ENCODE measurements around the gene FSTL5.

DNA sequence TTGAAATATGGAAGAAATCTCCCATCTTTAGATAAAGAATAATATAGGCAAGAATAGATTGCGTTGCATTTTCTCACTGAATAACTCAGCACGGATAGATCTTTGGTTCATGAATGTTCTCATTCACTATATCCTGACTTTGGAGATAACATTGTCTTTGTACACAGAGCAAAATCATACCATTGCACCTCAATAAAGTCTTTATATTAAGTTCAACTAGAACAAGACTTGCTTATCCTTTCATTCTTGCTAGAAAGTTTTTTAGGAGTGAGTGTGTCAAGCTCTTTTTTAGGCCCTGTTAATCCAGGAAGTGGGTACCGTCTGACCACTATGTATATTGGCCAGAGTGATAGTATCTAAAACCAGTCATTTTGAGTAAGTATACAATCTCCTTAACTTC is 658.7 kb downstream of the FSTL5 start:
- TF ChIP-seq, protein P1, sequence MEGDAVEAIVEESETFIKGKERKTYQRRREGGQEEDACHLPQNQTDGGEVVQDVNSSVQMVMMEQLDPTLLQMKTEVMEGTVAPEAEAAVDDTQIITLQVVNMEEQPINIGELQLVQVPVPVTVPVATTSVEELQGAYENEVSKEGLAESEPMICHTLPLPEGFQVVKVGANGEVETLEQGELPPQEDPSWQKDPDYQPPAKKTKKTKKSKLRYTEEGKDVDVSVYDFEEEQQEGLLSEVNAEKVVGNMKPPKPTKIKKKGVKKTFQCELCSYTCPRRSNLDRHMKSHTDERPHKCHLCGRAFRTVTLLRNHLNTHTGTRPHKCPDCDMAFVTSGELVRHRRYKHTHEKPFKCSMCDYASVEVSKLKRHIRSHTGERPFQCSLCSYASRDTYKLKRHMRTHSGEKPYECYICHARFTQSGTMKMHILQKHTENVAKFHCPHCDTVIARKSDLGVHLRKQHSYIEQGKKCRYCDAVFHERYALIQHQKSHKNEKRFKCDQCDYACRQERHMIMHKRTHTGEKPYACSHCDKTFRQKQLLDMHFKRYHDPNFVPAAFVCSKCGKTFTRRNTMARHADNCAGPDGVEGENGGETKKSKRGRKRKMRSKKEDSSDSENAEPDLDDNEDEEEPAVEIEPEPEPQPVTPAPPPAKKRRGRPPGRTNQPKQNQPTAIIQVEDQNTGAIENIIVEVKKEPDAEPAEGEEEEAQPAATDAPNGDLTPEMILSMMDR (IDR thresholded peaks at IDR 0.05; ENCODE audit: control extremely low read depth in 1 of 3, insufficient read depth in 1 of 3, low read depth in 1 of 3, low read length in 3 of 3) = no peak
- no peak for TF ChIP-seq POLR2A (IDR thresholded peaks at IDR 0.05; ENCODE audit: control extremely low read depth in 1 of 2, low read depth in 2 of 2, low read length in 2 of 2)
- TF ChIP-seq SUZ12 (IDR thresholded peaks at IDR 0.05; ENCODE audit: low read length) = no peak
- TF ChIP-seq PHF8 (conservative IDR thresholded peaks at IDR 0.05; ENCODE audit: low read depth, low read length) = no peak
- TF ChIP-seq ASH2L (IDR thresholded peaks at IDR 0.05; ENCODE audit: low read length) = no peak
- no peak for TF ChIP-seq EP300 (IDR thresholded peaks at IDR 0.05; ENCODE audit: borderline replicate concordance in 1 of 2, low read depth in 2 of 2, low read length in 2 of 2)
- no peak for TF ChIP-seq YY1 (IDR thresholded peaks at IDR 0.05; ENCODE audit: low read depth, low read length)
- no peak for TF ChIP-seq EGR1 (IDR thresholded peaks at IDR 0.05; ENCODE audit: borderline replicate concordance, low read depth, low read length)
- TF ChIP-seq BRCA1 (IDR thresholded peaks at IDR 0.05; ENCODE audit: low read depth, low read length) = no peak

All from H1 (cell line).